Esophagus squamous epithelium (tissue), 4 donors: Measurements from ENCODE around the gene FGD6.

Source experiments
- CTCF ChIP-seq, 6 experiments: fragments of 450-650 bp in 4 of 6; fragments of 200-600 bp in 2 of 6; sonication (generic) in 2 of 6; IDR thresholded peaks; one replicate each; pipeline ENCODE4 v1.5.1; 2016 to 2019; ENCODE audit warnings: antibody characterized with exemption in 6 of 6, mild to moderate bottlenecking in 4 of 6, moderate library complexity in 4 of 6
- POLR2A ChIP-seq, 4 donors: fragments of 450-650 bp; IDR thresholded peaks; one replicate each; pipeline ENCODE4 v1.6.1; 2017; ENCODE audit warnings: antibody characterized with exemption in 4 of 4, mild to moderate bottlenecking in 4 of 4, moderate library complexity in 3 of 4

GRCh38 chr12:95143621-95144205 is 73.6 kb downstream of the FGD6 start:
- no peak for TF ChIP-seq CTCF (IDR thresholded peaks at IDR 0.05)
- no peak for TF ChIP-seq POLR2A (IDR thresholded peaks at IDR 0.05)
